Forelimb muscle (tissue), 1 donor: Measurements from ENCODE around the gene ARHGAP18. TPM values are rescaled to one million over a fixed set of nuclear protein-coding genes. Genes with fewer than 3 reads are reported as not detected.

Experiments
- polyA plus RNA-seq: library from polyadenylated mRNA; unstranded; fragments of 120-200 nt; gene quantifications from one replicate; pipeline ENCODE4 v1.2.1, GENCODE V29; 2013; ENCODE audit not compliant: insufficient read length

ARHGAP18 gene
- polyA plus RNA-seq, 1 donor, result 14.1 TPM

Other genes with a start within 250 kb of the ARHGAP18 start
- gene TMEM244, start 151.1 kb upstream of the ARHGAP18 start, polyA plus RNA-seq, result 0.27 TPM